Activated CD4-positive, alpha-beta memory T cell treated with anti-CD3 and anti-CD28 coated beads for 36 hours (primary cell): ENCODE measurements around the gene POLE3. TPM values are rescaled to one million over a fixed set of nuclear protein-coding genes. Genes with fewer than 3 reads are reported as not detected.
A peak's percentile ranks its signal among the peaks of the same experiment; 100 is the strongest.
"Not testable (repeated sequence)": the region's sequence is repeated elsewhere in the genome, so short reads cannot be mapped to it uniquely, and the experiment has no call there.

ENCODE experiments used
- CTCF ChIA-PET: fragments of 350-600 bp; sonication (Branson Sonifier 250); formaldehyde crosslinking; loops from one replicate; lab custom pipeline; 2021; ENCODE audit warnings: antibody characterized with exemption, inconsistent platforms; lab: Charles Lee
- POLR2A ChIA-PET: fragments of 350-600 bp; sonication (Branson Sonifier 250); formaldehyde crosslinking; loops from one replicate; lab custom pipeline; 2021; ENCODE audit warnings: antibody characterized with exemption; lab: Charles Lee
- DNase-seq: peaks from one replicate; pipeline ENCODE4 v3.0.0-alpha.2; 2020
- H3K27ac Mint-ChIP-seq: one replicate; pipeline ENCODE4 v1.8.0; 2021; ENCODE audit warnings: mixed read lengths
- H3K27me3 Mint-ChIP-seq: one replicate; pipeline ENCODE4 v1.8.0; 2021; ENCODE audit warnings: mixed read lengths
- H3K36me3 Mint-ChIP-seq: one replicate; pipeline ENCODE4 v1.8.0; 2021; ENCODE audit warnings: mixed read lengths
- H3K4me1 Mint-ChIP-seq: one replicate; pipeline ENCODE4 v1.8.0; 2021; ENCODE audit warnings: low read depth, mixed read lengths
- H3K4me3 Mint-ChIP-seq: one replicate; pipeline ENCODE4 v1.8.0; 2021; ENCODE audit warnings: mild to moderate bottlenecking, mixed read lengths
- H3K9me3 Mint-ChIP-seq: one replicate; pipeline ENCODE4 v1.8.0; 2021; ENCODE audit warnings: mixed read lengths
- intact Hi-C: fragments of 100-400 bp; cut with micrococcal nuclease; formaldehyde crosslinking; loops from one replicate; pipeline ENCODE4 v1.15.1; 2023
- total RNA-seq, 2 experiments: library from RNA; stranded (reverse); gene quantifications; one replicate each; pipeline ENCODE4 v1.2.3, GENCODE V29; 2021

Gene POLE3
- total RNA-seq, 2 experiments from 2014 or later, result 44.3 to 45.0 TPM

DNA sequence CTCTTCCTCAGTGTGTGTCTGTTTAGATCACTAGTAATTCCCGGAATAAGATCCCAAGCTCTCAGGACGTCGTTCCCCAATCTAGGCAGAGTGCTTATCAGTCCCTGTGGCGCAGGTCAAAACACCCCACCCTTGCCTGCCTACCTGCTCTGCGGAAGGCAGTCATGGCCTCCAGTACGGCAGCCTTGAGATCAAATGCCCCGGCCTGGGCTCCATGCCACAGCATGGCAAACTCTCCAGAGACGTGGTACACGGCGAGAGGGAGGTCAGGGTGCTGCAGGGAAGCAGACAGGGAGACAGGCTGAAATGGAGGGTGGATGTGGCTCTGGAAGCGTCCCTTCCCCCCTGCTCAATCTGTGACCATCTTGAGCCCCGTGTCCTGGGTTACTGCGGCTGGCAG, 21.6 kb downstream of the POLE3 start:
- Mint-ChIP-seq H3K4me3 (no peak overlapping the region), H3K4me1 (no peaks in the 10 kb centered on the region), H3K9me3 (no peaks in the 10 kb centered on the region), H3K27ac (no peak overlapping the region), H3K27me3 (no peaks in the 10 kb centered on the region), H3K36me3 (peaks cover 14% of the 10 kb centered on the region)
- POLR2A ChIA-PET, result interaction anchor here (1.0 kb wide), 1 partner anchor 21 kb away, joined by 3 read pairs; the partner anchor contains the start of genes C9orf43 and POLE3
- intact Hi-C loops, result no loop called here
- DNase-seq, result no peak
- CTCF ChIA-PET, result no interaction called here

GRCh38 chr9:113387560-113388230, 22.8 kb downstream of the POLE3 start:
- POLR2A ChIA-PET, result no interaction called here
- Mint-ChIP-seq H3K9me3 (no peaks in the 10 kb centered on the region), H3K4me3 (no peak overlapping the region)

GRCh38 chr9:113386571-113387393, 23.7 kb downstream of the POLE3 start:
- ChIA-PET POLR2A (no interaction called here), CTCF (interaction anchor here (0.6 to 1.9 kb wide), 2 partner anchors 14 to 37 kb away, joined by 3 to 4 read pairs; partner anchors contain the start of gene ALAD)

More at GRCh38 chr9:113387560-113388230, 22.8 kb downstream of the POLE3 start:
- intact Hi-C loops, result no loop called here
- Mint-ChIP-seq H3K27me3 (no peaks in the 10 kb centered on the region), H3K4me1 (no peaks in the 10 kb centered on the region), H3K36me3 (peaks cover 14% of the 10 kb centered on the region), H3K27ac (no peak overlapping the region)
- DNase-seq, result no peak
- CTCF ChIA-PET, result interaction anchor here (1.9 kb wide), 1 partner anchor 13 kb away, joined by 4 read pairs; the partner anchor contains the start of gene ALAD

DNA sequence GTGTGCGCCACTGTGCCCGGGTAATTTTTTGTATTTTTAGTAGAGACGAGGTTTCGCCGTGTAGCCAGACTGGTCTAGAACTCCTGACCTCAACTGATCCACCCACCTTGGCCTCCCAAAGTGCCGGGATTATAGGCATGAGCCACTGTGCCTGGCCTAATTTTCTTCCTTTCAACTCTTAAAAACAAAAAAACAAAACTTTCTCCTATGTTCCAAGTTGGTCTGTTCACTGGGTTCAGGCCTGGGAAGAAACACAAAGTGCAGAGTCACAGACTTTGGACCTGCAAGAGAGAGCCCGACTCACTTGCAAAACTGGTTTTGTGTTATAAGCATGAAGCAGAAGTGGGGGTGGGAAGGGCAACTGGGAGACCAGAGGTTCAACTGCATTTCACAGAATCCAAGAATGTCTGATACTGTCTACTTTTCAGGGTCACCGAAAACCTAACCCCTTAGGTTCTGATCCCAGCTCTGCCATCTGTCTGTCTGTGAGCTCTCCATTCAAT, 28.5 kb downstream of the POLE3 start:
- DNase-seq, result no peak
- Mint-ChIP-seq H3K9me3 (no peaks in the 10 kb centered on the region), H3K4me1 (peaks cover 6% of the 10 kb centered on the region), H3K27me3 (no peaks in the 10 kb centered on the region), H3K27ac (no peak overlapping the region), H3K4me3 (no peak overlapping the region), H3K36me3 (peaks cover 3% of the 10 kb centered on the region)
- CTCF ChIA-PET, result no interaction called here
- intact Hi-C loops, result no loop called here
- POLR2A ChIA-PET, result no interaction called here

More at GRCh38 chr9:113386571-113387393, 23.7 kb downstream of the POLE3 start:
- Mint-ChIP-seq H3K4me1 (no peaks in the 10 kb centered on the region), H3K4me3 (no peak overlapping the region), H3K27me3 (no peaks in the 10 kb centered on the region), H3K27ac (no peak overlapping the region), H3K9me3 (no peaks in the 10 kb centered on the region), H3K36me3 (peaks cover 14% of the 10 kb centered on the region)
- no peak for DNase-seq
- intact Hi-C loops, result no loop called here

DNA sequence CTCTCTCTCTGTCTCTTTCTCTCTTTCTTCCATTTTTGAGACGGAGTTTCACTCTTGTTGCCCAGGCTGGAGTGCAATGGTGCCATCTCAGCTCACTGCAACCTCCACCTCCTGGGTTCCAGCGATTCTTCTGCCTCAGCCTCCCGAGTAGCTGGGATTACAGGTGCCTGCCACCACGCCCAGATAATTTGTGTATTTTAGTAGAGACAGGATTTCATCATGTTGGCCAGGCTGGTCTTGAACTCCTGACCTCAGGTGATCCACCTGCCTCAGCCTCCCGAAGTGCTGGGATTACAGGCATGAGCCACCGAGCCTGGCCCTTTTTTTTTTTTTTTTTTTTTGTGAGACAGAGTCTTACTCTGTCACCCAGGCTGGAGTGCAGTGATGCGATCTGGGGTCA, 29.0 kb downstream of the POLE3 start:
- CTCF ChIA-PET, H3K27ac Mint-ChIP-seq, H3K27me3 Mint-ChIP-seq, DNase-seq, H3K36me3 Mint-ChIP-seq, H3K9me3 Mint-ChIP-seq, intact Hi-C loops, H3K4me1 Mint-ChIP-seq, H3K4me3 Mint-ChIP-seq, POLR2A ChIA-PET: not testable (repeated sequence)

GRCh38 chr9:113380869-113381378, 29.6 kb downstream of the POLE3 start:
- Mint-ChIP-seq H3K27me3 (no peaks in the 10 kb centered on the region), H3K27ac (no peak overlapping the region), H3K9me3 (no peaks in the 10 kb centered on the region), H3K4me3 (no peak overlapping the region), H3K36me3 (no peaks in the 10 kb centered on the region), H3K4me1 (peaks cover 6% of the 10 kb centered on the region)
- POLR2A ChIA-PET, result no interaction called here
- CTCF ChIA-PET, result no interaction called here
- intact Hi-C loops, result no loop called here
- DNase-seq, result peak; percentile 44

- H3K27me3 Mint-ChIP-seq, H3K4me3 Mint-ChIP-seq, DNase-seq, POLR2A ChIA-PET, CTCF ChIA-PET, H3K9me3 Mint-ChIP-seq, H3K36me3 Mint-ChIP-seq, H3K27ac Mint-ChIP-seq, intact Hi-C loops: not testable (repeated sequence)
- peaks cover 16% of the 10 kb centered on the region for H3K4me1 Mint-ChIP-seq
Measured at GRCh38 chr9:113379829-113380210, 30.7 kb downstream of the POLE3 start.

DNA sequence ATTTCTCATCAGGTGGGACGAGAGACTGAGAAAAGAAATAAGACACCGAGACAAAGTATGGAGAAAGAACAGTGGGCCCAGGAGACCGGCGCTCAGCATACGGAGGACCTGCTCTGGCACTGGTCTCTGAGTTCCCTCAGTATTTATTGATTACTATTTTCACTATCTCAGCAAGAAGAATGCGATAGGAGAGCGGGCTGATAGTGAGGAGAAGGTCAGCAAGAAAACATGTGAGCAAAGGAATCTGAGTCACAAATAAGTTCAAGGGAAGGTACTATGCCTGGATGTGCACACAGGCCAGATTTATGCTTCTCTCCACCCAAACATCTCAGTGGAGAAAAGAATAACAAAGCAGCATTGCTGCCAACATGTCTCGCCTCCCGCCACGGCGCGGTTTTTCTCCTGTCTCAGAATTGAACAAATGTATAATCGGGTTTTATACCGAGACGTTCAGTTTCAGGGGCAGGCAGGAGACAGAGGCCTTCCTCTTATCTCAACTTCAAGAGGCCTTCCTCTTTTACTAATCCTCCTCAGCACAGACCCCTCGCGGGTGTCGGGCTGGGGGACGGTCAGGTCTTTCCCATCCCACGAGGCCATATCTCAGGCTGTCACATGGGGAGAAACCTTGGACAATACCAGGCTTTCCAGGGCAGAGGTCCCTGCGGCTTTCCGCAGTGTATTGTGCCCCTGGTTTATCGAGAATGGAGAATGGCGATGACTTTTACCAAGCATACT, 31.2 kb downstream of the POLE3 start:
- H3K36me3 Mint-ChIP-seq, CTCF ChIA-PET, H3K27me3 Mint-ChIP-seq, intact Hi-C loops, H3K4me3 Mint-ChIP-seq, H3K9me3 Mint-ChIP-seq, DNase-seq, H3K27ac Mint-ChIP-seq, POLR2A ChIA-PET: not testable (repeated sequence)
- H3K4me1 Mint-ChIP-seq, result peaks cover 17% of the 10 kb centered on the region

- peak; percentile 89 for DNase-seq
- ChIA-PET POLR2A (interaction anchor here (0.6 to 1.9 kb wide), 8 partner anchors 15 to 202 kb away, joined by 3 to 11 read pairs (median 4); partner anchors contain the start of genes BSPRY, CDC26, FKBP15 and PRPF4), CTCF (interaction anchor here (0.7 to 1.4 kb wide), 6 partner anchors 23 to 107 kb away, joined by 3 to 5 read pairs (median 4); partner anchors contain the start of gene ALAD)
- intact Hi-C loops, result loop anchor here (1.0 to 2.0 kb wide), 6 partner anchors 16 to 102 kb away; partner anchors contain the start of genes ALAD, C9orf43, CDC26 and POLE3
- Mint-ChIP-seq H3K27me3 (no peaks in the 10 kb centered on the region), H3K4me1 (peaks cover 17% of the 10 kb centered on the region), H3K36me3 (peaks cover 5% of the 10 kb centered on the region), H3K9me3 (no peaks in the 10 kb centered on the region), H3K4me3 (peak within 1 kb of the TSS; percentile 80), H3K27ac (peak within 1 kb of the TSS; percentile 81)
Measured at GRCh38 chr9:113376634-113377567, 33.6 kb downstream of the POLE3 start, which contains the start of gene HDHD3. TSS of gene HDHD3 (minus strand) at chr9:113376986. CDS start at chr9:113374354, 2,632 bp downstream.
